ENCODE results near the gene USE1. TPM values are rescaled to one million over a fixed set of nuclear protein-coding genes. Genes with fewer than 3 reads are reported as not detected.

The USE1 gene
- total and polyA plus RNA-seq, 2 donors (not counting 1 experiment from before 2014, with no cell fraction given) = 23.8 to 27.1 TPM

GRCh38 chr19:17171874-17172273, 43.3 kb upstream of the USE1 start:
- no peak for TF ChIP-seq EZH2 (IDR thresholded peaks at IDR 0.05; ENCODE audit: low read length, missing control alignments)
- TF ChIP-seq, protein P1, sequence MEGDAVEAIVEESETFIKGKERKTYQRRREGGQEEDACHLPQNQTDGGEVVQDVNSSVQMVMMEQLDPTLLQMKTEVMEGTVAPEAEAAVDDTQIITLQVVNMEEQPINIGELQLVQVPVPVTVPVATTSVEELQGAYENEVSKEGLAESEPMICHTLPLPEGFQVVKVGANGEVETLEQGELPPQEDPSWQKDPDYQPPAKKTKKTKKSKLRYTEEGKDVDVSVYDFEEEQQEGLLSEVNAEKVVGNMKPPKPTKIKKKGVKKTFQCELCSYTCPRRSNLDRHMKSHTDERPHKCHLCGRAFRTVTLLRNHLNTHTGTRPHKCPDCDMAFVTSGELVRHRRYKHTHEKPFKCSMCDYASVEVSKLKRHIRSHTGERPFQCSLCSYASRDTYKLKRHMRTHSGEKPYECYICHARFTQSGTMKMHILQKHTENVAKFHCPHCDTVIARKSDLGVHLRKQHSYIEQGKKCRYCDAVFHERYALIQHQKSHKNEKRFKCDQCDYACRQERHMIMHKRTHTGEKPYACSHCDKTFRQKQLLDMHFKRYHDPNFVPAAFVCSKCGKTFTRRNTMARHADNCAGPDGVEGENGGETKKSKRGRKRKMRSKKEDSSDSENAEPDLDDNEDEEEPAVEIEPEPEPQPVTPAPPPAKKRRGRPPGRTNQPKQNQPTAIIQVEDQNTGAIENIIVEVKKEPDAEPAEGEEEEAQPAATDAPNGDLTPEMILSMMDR (conservative IDR thresholded peaks at IDR 0.05 in 1 of 2, IDR thresholded peaks at IDR 0.05 in 1 of 2; ENCODE audit: low read depth in 1 of 2, low read length in 2 of 2) = no peak
- H3K36me3 ChIP-seq (ENCODE audit: control insufficient read depth, insufficient read depth, low read length) = peaks cover 22% of the 10 kb centered on the region
- H3K4me2 ChIP-seq (ENCODE audit: extremely low read depth, insufficient read depth, low read length) = no peak overlapping the region

GRCh38 chr19:17172624-17173345, 42.4 kb upstream of the USE1 start:
- H3K27me3 ChIP-seq (ENCODE audit: control insufficient read depth, insufficient read depth, low read length) = no peaks in the 10 kb centered on the region
- H3K36me3 ChIP-seq (ENCODE audit: control insufficient read depth, insufficient read depth, low read length) = peaks cover 21% of the 10 kb centered on the region
- DNase-seq (ENCODE audit: low read depth in 2 of 2) = no peak
- H3K79me2 ChIP-seq (ENCODE audit: control insufficient read depth, insufficient read depth, low read length) = no peaks in the 10 kb centered on the region
- H3K4me2 ChIP-seq (ENCODE audit: extremely low read depth, insufficient read depth, low read length) = no peak overlapping the region
- peaks cover 2% of the 10 kb centered on the region for H3K4me1 ChIP-seq (ENCODE audit: control insufficient read depth, extremely low read depth, insufficient read depth, low read length)
- no peaks in the 10 kb centered on the region for H4K20me1 ChIP-seq (ENCODE audit: control insufficient read depth, extremely low read depth, insufficient read depth, low read length)
- H3K27ac ChIP-seq (ENCODE audit: insufficient read depth, low read length) = no peak overlapping the region
- no peak overlapping the region for H2AFZ ChIP-seq (ENCODE audit: low read length)
- no peaks in the 10 kb centered on the region for H3K9me3 ChIP-seq (ENCODE audit: control insufficient read depth, insufficient read depth, low read depth, low read length)
- no peak for TF ChIP-seq EZH2 (IDR thresholded peaks at IDR 0.05; ENCODE audit: low read length, missing control alignments)
- TF ChIP-seq, protein P1 (conservative IDR thresholded peaks at IDR 0.05 in 1 of 2, IDR thresholded peaks at IDR 0.05 in 1 of 2; ENCODE audit: low read depth in 1 of 2, low read length in 2 of 2) = no peak
- no peak overlapping the region for H3K9ac ChIP-seq (ENCODE audit: insufficient read depth, low read length)
- H3K4me3 ChIP-seq (replicated peaks in 1 of 4; ENCODE audit: control extremely low read depth in 1 of 4, insufficient read depth in 1 of 4, low read depth in 3 of 4, low read length in 4 of 4) = no peak overlapping the region

More at GRCh38 chr19:17171874-17172273, 43.3 kb upstream of the USE1 start:
- no peak for DNase-seq (ENCODE audit: low read depth in 2 of 2)
- Histone ChIP-seq H3K9ac (ENCODE audit: insufficient read depth, low read length) (no peak overlapping the region), H3K4me1 (ENCODE audit: control insufficient read depth, extremely low read depth, insufficient read depth, low read length) (peaks cover 2% of the 10 kb centered on the region), H3K4me3 (replicated peaks in 1 of 4; ENCODE audit: control extremely low read depth in 1 of 4, insufficient read depth in 1 of 4, low read depth in 3 of 4, low read length in 4 of 4) (no peak overlapping the region), H3K27me3 (ENCODE audit: control insufficient read depth, insufficient read depth, low read length) (no peaks in the 10 kb centered on the region), H2AFZ (ENCODE audit: low read length) (no peak overlapping the region), H4K20me1 (ENCODE audit: control insufficient read depth, extremely low read depth, insufficient read depth, low read length) (no peaks in the 10 kb centered on the region), H3K9me3 (ENCODE audit: control insufficient read depth, insufficient read depth, low read depth, low read length) (no peaks in the 10 kb centered on the region), H3K79me2 (ENCODE audit: control insufficient read depth, insufficient read depth, low read length) (no peaks in the 10 kb centered on the region), H3K27ac (ENCODE audit: insufficient read depth, low read length) (no peak overlapping the region)

- Histone ChIP-seq H3K4me2 (ENCODE audit: extremely low read depth, insufficient read depth, low read length) (no peak overlapping the region), H3K36me3 (ENCODE audit: control insufficient read depth, insufficient read depth, low read length) (peaks cover 12% of the 10 kb centered on the region), H3K79me2 (ENCODE audit: control insufficient read depth, insufficient read depth, low read length) (no peaks in the 10 kb centered on the region), H3K4me3 (replicated peaks in 1 of 4; ENCODE audit: control extremely low read depth in 1 of 4, insufficient read depth in 1 of 4, low read depth in 3 of 4, low read length in 4 of 4) (no peak overlapping the region), H3K4me1 (ENCODE audit: control insufficient read depth, extremely low read depth, insufficient read depth, low read length) (no peaks in the 10 kb centered on the region), H4K20me1 (ENCODE audit: control insufficient read depth, extremely low read depth, insufficient read depth, low read length) (no peaks in the 10 kb centered on the region), H3K9me3 (ENCODE audit: control insufficient read depth, insufficient read depth, low read depth, low read length) (no peaks in the 10 kb centered on the region), H3K27ac (ENCODE audit: insufficient read depth, low read length) (no peak overlapping the region), H3K9ac (ENCODE audit: insufficient read depth, low read length) (no peak overlapping the region), H2AFZ (ENCODE audit: low read length) (no peak overlapping the region), H3K27me3 (ENCODE audit: control insufficient read depth, insufficient read depth, low read length) (no peaks in the 10 kb centered on the region)
- no peak for TF ChIP-seq EZH2 (IDR thresholded peaks at IDR 0.05; ENCODE audit: low read length, missing control alignments)
- TF ChIP-seq, protein P1 (conservative IDR thresholded peaks at IDR 0.05 in 1 of 2, IDR thresholded peaks at IDR 0.05 in 1 of 2; ENCODE audit: low read depth in 1 of 2, low read length in 2 of 2) = no peak
- DNase-seq (ENCODE audit: low read depth in 2 of 2) = no peak
These were observed 36.9 kb upstream of the USE1 start for GRCh38 chr19:17178291-17178690.

All from fibroblast of lung (primary cell).